NCI-H146 (cell line): ENCODE data around the gene RPTOR.
A peak's percentile ranks its signal among the peaks of the same experiment; 100 is the strongest.

Experiments
- DNase-seq: peaks from one replicate; lab custom pipeline; 2025; lab: John Stamatoyannopoulos, UW

RPTOR gene

GRCh38 chr17:80980397-80981061, 435.9 kb downstream of the RPTOR start:
- no peak for DNase-seq

GRCh38 chr17:80981062-80981902, 436.6 kb downstream of the RPTOR start:
- no peak for DNase-seq

- no peak for DNase-seq
Measured at GRCh38 chr17:80981929-80982425, 437.3 kb downstream of the RPTOR start.

GRCh38 chr17:80982426-80982974, 437.9 kb downstream of the RPTOR start:
- DNase-seq = no peak

- DNase-seq = no peak
Measured at GRCh38 chr17:80983545-80983944, 438.9 kb downstream of the RPTOR start.

- DNase-seq = no peak
Measured at GRCh38 chr17:80984749-80985148, 440.1 kb downstream of the RPTOR start.

- no peak for DNase-seq
Measured at GRCh38 chr17:80986046-80986445, 441.4 kb downstream of the RPTOR start.

- DNase-seq = no peak
Measured at GRCh38 chr17:80986816-80987475, 442.3 kb downstream of the RPTOR start.

- peak; percentile 41 for DNase-seq
Measured at GRCh38 chr17:80987941-80988461, 443.4 kb downstream of the RPTOR start.

GRCh38 chr17:80989586-80989913, 444.9 kb downstream of the RPTOR start:
- DNase-seq = no peak

- DNase-seq = no peak
Measured at GRCh38 chr17:80990921-80991644, 446.4 kb downstream of the RPTOR start.

- peak; percentile 64 for DNase-seq
Measured at GRCh38 chr17:80991645-80992076, 447.0 kb downstream of the RPTOR start, which contains the start of gene CHMP6. Gene CHMP6, plus strand, starts transcription at chr17:80991841. Its CDS starts 78 bp downstream, at chr17:80991919.

GRCh38 chr17:80992077-80992947, 447.7 kb downstream of the RPTOR start:
- no peak for DNase-seq

- no peak for DNase-seq
Measured at GRCh38 chr17:80992948-80993624, 448.4 kb downstream of the RPTOR start.

- DNase-seq = no peak
Measured at GRCh38 chr17:80995131-80995530, 450.5 kb downstream of the RPTOR start.

GRCh38 chr17:80996422-80997305, 452.0 kb downstream of the RPTOR start:
- no peak for DNase-seq

GRCh38 chr17:80997424-80998117, 452.9 kb downstream of the RPTOR start:
- no peak for DNase-seq

GRCh38 chr17:80998118-80998747, 453.6 kb downstream of the RPTOR start:
- no peak for DNase-seq
